Measurements from ENCODE around the gene DMWD. TPM values are rescaled to one million over a fixed set of nuclear protein-coding genes. Genes with fewer than 3 reads are reported as not detected.

Gene DMWD
- total RNA-seq, 2 experiments from 2014 or later, result 23.5 to 26.0 TPM

DNA sequence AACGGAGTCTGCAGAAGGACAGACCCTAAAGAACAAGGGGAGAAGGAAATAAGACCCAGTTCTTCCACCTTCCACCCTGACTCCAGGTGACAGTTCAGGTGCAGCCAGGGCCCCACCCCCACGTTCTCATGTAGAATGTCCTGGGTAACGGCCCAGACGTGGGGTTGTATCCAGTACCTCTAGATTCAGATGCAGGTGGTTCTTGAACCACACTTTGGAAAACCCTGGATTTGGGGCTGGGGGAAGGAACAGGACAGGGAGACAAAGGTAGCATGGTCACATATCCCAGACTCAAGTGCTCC lies 12.5 kb downstream of the DMWD start:
- Mint-ChIP-seq H3K4me1 (ENCODE audit: low read depth) (peaks cover 17% of the 10 kb centered on the region), H3K36me3 (ENCODE audit: low read depth) (peaks cover 11% of the 10 kb centered on the region), H3K9me3 (no peaks in the 10 kb centered on the region), H3K4me3 (no peak overlapping the region), H3K27me3 (peaks cover 29% of the 10 kb centered on the region), H3K27ac (no peak overlapping the region)
- CTCF ChIA-PET, result interaction anchor here (0.7 kb wide), 1 partner anchor 9 kb away, joined by 3 read pairs; no protein-coding TSS in a partner anchor
- DNase-seq, result no peak
- intact Hi-C loops (cut with micrococcal nuclease), result no loop called here
- POLR2A ChIA-PET, result interaction anchor here (0.8 to 2.5 kb wide), 3 partner anchors 8 to 24 kb away, joined by 3 to 9 read pairs (median 3); partner anchors contain the start of gene SIX5
- no peak for ATAC-seq
- TF ChIP-seq, protein P1, sequence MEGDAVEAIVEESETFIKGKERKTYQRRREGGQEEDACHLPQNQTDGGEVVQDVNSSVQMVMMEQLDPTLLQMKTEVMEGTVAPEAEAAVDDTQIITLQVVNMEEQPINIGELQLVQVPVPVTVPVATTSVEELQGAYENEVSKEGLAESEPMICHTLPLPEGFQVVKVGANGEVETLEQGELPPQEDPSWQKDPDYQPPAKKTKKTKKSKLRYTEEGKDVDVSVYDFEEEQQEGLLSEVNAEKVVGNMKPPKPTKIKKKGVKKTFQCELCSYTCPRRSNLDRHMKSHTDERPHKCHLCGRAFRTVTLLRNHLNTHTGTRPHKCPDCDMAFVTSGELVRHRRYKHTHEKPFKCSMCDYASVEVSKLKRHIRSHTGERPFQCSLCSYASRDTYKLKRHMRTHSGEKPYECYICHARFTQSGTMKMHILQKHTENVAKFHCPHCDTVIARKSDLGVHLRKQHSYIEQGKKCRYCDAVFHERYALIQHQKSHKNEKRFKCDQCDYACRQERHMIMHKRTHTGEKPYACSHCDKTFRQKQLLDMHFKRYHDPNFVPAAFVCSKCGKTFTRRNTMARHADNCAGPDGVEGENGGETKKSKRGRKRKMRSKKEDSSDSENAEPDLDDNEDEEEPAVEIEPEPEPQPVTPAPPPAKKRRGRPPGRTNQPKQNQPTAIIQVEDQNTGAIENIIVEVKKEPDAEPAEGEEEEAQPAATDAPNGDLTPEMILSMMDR (IDR thresholded peaks at IDR 0.05), result no peak

DNA sequence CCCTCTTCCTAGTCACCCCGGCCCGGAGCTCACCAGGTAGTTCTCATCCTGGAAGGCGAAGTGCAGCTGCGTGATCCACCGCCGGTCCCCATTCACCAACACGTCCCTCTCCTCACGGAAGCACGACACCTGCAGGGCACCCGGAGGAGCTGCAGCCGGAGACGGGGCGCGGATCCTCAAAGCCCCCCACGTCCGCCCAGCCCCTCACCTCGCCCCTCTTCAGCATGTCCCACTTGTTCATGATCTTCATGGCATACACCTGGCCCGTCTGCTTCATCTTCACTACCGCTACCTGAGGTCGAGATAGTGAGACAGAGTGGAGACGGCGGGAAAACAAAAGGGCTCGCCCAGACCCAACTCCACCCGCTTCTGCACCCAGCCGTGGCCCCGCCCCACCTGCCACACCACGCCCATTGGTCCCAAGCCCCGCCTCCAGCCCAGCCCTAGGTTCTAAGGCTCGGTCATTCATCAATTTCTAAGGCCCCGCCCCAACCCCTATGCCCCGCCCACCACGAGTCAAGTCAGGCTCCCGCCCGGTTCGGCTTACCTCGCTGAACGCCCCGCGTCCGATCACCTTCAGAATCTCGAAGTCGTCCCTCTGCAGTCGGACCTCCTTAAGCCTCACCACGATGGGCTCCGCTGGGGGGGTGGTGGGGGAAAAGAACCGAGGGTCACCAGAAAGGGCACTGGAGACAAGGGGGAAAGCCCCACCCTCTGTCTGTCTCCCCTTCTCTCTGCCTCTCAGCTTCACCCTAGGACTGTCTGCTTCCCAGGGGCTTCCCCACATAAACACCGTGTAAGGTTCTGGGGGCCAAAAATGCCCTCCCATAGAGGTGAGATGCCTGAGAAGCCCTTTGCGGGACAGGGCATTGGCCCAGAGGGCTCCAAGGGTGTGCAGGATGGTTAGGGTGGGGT lies 13.2 kb downstream of the DMWD start:
- CTCF ChIA-PET, result interaction anchor here (0.7 to 1.2 kb wide), 9 partner anchors 8 to 103 kb away, joined by 3 to 29 read pairs (median 4); partner anchors contain the start of gene SIX5
- H3K27ac Mint-ChIP-seq, result no peak overlapping the region
- TF ChIP-seq, protein P1 (IDR thresholded peaks at IDR 0.05), result peak; percentile 81
- H3K27me3 Mint-ChIP-seq, result peaks cover 29% of the 10 kb centered on the region
- H3K9me3 Mint-ChIP-seq, result no peaks in the 10 kb centered on the region
- intact Hi-C loops (cut with micrococcal nuclease), result no loop called here
- POLR2A ChIA-PET, result interaction anchor here (0.7 to 2.8 kb wide), 6 partner anchors 9 to 19 kb away, joined by 3 to 10 read pairs (median 3); partner anchors contain the start of genes DMWD and SIX5
- ATAC-seq (peak; percentile 98), DNase-seq (peak; percentile 96)
- peaks cover 17% of the 10 kb centered on the region for H3K4me1 Mint-ChIP-seq (ENCODE audit: low read depth)
- peaks cover 11% of the 10 kb centered on the region for H3K36me3 Mint-ChIP-seq (ENCODE audit: low read depth)
- H3K4me3 Mint-ChIP-seq, result peak overlapping the region; percentile 63

DNA sequence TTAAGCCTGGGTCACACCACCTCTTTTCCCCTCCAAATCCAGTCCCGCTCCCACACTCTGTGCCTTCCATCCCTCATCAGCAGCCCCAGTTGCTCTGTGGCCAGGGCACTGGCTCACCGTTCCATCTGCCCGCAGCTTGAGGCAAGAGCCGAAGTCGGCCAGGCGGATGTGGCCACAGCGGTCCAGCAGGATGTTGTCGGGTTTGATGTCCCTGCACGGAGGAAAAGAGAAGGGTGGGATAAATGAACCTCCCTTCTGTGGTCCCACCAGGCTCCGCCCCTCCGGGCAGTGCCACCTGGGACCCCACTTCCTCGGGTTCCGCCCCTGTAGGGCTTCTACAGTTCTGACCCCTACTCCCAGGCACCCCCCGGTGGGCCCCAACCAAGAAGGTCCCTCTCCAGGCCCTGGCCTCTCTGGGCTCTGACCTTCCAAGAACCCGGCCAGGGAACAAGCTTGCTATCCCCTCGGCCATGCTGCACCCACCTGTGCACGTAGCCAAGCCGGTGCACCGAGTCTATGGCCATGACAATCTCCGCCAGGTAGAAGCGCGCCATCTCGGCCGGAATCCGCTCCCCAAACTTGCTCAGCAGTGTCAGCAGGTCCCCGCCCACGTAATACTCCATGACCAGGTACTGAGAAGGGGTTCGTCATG lies 14.5 kb downstream of the DMWD start:
- intact Hi-C loops (cut with micrococcal nuclease), result no loop called here
- no peaks in the 10 kb centered on the region for H3K9me3 Mint-ChIP-seq
- H3K4me3 Mint-ChIP-seq, result no peak overlapping the region
- DNase-seq, result no peak
- POLR2A ChIA-PET, result interaction anchor here (2.5 to 2.8 kb wide), 2 partner anchors 9 to 13 kb away, joined by 9 to 10 read pairs; partner anchors contain the start of gene SIX5
- no peak overlapping the region for H3K27ac Mint-ChIP-seq
- no peak for ATAC-seq
- CTCF ChIA-PET, result interaction anchor here (1.0 kb wide), 1 partner anchor 9 kb away, joined by 5 read pairs; the partner anchor contains the start of gene SIX5
- TF ChIP-seq, protein P1 (IDR thresholded peaks at IDR 0.05), result no peak
- H3K27me3 Mint-ChIP-seq, result peaks cover 25% of the 10 kb centered on the region
- peaks cover 17% of the 10 kb centered on the region for H3K4me1 Mint-ChIP-seq (ENCODE audit: low read depth)
- peaks cover 11% of the 10 kb centered on the region for H3K36me3 Mint-ChIP-seq (ENCODE audit: low read depth)

DNA sequence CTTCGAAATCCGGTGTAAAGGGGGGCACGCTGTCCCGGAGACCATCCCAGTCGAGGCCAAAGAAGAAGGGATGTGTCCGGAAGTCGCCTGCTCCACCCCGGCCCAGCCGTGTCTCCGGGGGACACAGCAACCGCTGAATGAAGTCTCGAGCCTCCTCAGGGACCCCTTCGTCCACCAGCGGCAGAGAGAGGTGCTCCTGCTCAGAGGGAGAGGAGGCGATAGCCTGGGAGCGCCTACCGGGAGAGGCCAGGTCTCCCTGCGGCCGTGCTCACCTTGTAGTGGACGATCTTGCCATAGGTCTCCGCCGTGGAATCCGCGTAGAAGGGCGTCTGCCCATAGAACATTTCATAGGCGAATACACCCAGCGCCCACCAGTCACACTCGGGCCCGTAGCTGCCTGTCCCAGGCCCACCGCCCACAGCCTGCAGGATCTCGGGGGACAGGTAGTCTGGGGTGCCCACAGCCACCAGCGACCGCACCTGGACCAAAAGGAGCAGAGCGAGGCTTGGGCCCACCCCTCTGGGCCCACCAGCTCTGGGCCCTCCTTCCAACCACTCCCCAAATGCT lies 15.2 kb downstream of the DMWD start:
- CTCF ChIA-PET, result interaction anchor here (1.0 to 9.3 kb wide), 3 partner anchors 8 to 39 kb away, joined by 3 to 124 read pairs (median 5); partner anchors contain the start of gene SIX5

More for the DNA sequence above, 15.2 kb downstream of the DMWD start:
- Mint-ChIP-seq H3K36me3 (ENCODE audit: low read depth) (peaks cover 11% of the 10 kb centered on the region), H3K4me3 (no peak overlapping the region), H3K27me3 (peaks cover 25% of the 10 kb centered on the region), H3K27ac (no peak overlapping the region), H3K9me3 (no peaks in the 10 kb centered on the region), H3K4me1 (ENCODE audit: low read depth) (peaks cover 17% of the 10 kb centered on the region)
- ATAC-seq (no peak), DNase-seq (no peak)
- TF ChIP-seq, protein P1 (IDR thresholded peaks at IDR 0.05), result no peak
- POLR2A ChIA-PET, result interaction anchor here (2.8 kb wide), 1 partner anchor 14 kb away, joined by 10 read pairs; no protein-coding TSS in a partner anchor
- intact Hi-C loops (cut with micrococcal nuclease), result no loop called here

All from activated CD8-positive, alpha-beta T cell treated with anti-CD3 and anti-CD28 coated beads for 36 hours (primary cell).